ENCODE results near the gene TUBB2B.
"Not testable (repeated sequence)": the region's sequence is repeated elsewhere in the genome, so short reads cannot be mapped to it uniquely, and the experiment has no call there.

TUBB2B gene

GRCh38 chr6:3258201-3258600, 30.7 kb upstream of the TUBB2B start:
- FAIRE-seq: no peak

- FAIRE-seq: no peak
Measured at GRCh38 chr6:3253597-3253961, 26.1 kb upstream of the TUBB2B start.

GRCh38 chr6:3252861-3253596, 25.6 kb upstream of the TUBB2B start:
- no peak for FAIRE-seq

DNA sequence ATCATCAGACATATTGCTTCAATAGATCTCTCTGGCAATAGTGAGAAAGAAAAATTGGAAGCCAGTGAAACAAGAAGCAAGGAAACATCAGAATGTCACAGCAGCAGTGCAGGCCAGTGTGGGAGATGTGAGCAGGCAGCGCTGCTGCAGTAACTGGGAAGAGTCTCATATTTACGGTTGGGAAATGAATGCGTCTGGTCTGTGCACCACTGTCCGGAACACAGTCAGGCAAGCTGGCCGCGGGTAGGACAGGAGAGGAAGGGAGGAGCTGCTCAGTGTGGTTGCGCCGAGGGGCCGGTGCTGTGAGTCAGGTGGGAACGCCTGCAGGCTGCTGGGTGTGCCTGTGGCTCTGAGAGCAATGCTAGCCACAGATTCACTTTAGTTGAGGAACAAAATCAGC, 24.9 kb upstream of the TUBB2B start:
- no peak for FAIRE-seq

GRCh38 chr6:3251462-3252314, 24.2 kb upstream of the TUBB2B start:
- no peak for FAIRE-seq

DNA sequence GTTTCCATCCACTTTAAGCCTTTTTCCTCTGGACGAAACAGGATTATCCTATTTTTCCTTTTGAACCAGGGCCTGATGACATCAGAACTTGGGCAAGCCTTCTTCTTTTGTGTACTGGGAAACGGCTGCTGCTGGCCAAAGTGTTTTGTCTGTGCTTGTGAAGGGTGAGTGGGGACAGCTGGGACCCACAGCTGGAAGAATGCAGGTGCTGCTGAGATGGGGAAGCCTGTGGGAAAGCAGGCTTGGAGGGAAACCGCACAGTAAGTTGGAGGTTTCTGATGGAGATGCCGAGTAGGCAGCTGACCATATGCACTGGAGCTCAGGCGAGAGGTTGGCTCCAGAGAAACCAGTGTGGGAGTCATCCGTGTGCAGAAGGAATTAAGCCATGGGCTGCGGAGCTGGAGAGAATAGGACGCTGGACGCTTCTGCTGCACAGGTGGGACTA, 22.8 kb upstream of the TUBB2B start:
- no peak for FAIRE-seq

DNA sequence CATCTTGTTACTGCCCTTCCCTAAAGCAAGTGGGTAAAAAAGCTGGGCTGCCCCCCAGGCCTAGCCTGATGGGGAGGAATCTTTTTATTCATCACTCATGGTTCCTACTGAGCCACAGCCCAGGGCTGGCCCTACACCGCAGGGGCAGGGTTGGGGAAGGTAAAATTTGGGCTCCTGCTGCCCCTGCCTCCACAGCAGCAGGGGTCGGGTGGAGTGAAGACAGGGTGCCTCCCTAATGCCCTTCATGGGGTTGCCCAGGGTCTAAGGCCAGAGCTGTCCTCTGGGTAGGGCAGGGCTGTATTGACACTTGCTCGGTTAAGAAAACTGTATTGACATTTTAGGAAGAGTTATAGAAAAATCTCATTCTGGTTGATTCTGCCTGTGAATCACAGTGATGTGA, 22.4 kb upstream of the TUBB2B start:
- FAIRE-seq: no peak

DNA sequence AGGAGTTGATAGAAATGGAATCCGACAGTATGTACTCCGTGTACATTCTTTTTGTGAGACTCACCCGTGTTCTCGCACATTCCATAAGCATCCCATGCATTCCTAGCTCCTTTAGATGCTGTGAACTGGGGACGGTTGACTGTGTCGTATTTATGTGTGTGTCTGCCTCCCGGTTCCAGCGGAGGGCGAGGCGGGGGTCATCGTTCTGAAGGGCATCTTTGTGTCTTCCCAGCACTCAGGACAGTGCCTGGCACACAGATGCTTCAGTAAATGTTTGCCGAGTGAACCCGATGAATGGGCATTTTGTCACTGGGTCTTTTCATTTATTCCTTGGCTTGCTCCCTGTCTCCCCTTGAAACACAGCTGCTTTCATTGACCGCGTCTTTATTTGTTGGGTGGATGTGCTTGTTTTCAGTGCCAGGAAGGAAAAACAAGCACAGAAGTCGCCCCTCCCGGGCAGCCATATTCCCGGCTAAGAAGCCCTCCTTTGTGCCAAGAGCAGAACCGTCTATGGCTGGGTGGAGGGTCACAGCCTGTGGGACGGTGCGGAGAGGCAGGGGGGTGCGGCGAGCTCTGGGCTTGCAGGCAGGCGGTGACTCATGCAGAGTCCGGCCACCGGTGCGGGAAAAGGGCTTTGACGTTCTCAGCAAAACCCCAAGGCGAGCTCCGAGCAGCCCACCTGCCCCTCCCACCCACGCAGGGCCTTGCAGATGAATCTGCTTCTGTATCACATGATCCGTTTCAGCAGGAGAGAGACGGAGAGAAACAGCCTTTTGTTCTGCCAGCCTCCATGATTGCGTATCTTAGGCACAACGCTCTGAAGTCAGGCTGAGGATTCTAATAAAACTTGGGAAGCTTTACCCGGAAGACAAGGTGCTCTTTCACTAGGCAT, 20.0 kb upstream of the TUBB2B start:
- no peak for FAIRE-seq

- FAIRE-seq: no peak
Measured at GRCh38 chr6:3245216-3245615, 17.8 kb upstream of the TUBB2B start.

GRCh38 chr6:3244832-3245161, 17.3 kb upstream of the TUBB2B start:
- not testable (repeated sequence) for FAIRE-seq

DNA sequence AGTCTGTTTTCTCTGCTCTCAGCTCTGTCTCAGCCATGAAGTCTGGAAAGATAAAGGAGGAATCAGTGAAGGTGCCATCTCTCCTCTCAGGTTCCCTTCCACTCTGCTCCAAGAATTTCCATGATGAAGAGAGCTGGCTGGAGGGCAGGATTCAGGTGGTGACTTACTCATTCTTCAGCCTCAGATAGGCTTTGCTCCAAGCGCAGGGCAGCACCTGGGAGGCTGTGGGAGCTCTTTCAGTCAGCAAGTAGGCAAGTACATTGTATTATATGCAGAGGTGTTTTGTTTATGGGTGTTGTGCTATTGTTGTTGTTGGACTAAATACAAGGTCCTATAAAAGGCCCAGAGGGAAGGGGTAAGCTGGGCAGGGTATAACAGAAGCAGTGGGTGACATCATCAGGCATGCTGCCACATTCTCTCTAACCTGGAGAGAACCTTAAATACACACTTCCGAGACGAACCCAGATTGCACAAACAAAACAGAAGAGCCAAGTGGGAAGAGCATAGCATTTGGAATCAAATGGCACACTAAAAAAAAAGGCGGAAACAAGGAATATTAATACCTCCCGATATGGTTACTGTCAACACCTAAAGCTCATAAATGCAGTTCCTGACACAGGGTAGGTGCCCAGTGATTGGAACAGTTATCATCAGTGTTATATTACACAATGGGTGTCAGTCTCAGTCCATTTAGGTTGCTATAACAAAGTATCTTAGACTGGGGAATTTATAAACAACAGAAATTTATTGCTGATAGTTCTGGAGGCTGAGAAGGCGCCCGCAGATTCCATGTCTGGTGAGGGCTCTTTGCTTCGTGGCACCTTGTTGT, 16.8 kb upstream of the TUBB2B start:
- FAIRE-seq: no peak

DNA sequence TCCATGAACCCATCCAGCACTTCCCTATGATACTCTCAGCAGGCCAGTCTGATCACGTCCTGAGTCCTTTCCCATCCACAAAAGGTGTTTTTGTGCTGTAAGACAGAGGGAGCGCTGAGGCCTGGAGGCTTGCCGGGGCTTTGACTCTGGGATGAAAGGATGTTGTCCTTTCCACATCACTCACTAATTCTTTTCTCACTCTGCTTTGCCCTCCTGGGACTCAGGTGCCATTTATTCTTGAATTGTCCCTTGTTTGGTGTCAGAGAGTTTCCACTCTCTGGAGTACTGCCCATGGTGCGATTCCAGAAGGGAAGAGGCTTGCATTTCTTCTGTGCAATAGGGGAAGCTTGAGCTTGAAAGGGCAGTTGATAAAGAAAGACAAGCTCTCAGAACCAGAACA, 15.3 kb upstream of the TUBB2B start:
- FAIRE-seq: no peak

- not testable (repeated sequence) for FAIRE-seq
Measured at GRCh38 chr6:3241745-3242144, 14.3 kb upstream of the TUBB2B start.

GRCh38 chr6:3240595-3240994, 13.1 kb upstream of the TUBB2B start:
- no peak for FAIRE-seq

DNA sequence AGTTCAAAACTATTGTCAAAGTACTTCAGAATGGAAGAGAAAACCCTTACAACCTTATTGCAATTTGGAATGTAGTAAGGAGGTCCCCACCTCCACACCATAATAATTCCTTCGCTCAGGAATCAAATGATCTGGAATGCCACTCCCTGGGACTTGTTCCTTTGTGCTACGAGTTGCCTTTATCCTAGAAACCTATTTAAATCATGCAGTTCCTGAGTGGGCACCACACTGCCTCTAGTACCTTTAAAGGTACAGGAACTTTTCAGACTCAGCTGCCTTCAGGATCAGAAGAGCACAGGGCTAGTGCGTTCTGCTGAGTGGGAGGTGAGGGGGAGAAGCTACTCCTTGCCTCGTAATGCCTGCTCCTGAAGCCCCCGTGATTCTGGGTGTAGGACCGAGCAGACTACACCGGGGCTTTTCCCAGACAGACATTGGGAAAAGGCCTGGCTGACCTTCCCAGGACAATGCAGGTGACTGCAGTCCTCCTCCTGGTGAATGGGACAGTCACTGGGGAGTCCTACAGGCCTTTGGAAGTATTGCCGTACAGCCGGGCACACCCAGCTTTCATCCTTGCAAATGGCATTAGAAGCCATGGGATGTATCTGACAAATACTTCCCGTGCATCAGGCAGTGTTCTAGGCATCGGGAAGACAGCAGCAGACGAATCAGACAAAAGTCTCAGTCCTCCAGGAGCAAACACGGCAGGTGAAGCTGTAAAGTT, 11.8 kb upstream of the TUBB2B start:
- FAIRE-seq: no peak

GRCh38 chr6:3237761-3238662, 10.6 kb upstream of the TUBB2B start:
- FAIRE-seq: no peak

DNA sequence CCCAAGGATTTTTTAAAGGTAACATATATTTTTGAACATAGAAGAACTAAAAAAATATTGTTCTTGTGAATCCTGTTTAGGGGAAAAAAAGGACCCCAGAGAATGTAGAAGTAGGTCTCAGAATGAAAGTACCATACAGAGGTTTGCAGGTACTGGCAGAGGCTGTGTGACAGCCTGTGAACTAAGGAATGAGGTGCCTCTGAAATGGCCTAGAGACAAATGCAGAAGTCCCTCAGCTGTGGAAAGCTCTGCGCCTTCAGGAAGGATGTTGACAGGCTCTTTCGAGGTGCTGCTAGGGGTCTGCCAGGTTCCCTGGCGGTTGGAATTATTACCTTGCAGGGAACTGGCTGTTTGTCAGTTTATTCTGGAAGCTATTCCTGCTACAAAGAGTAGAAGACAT, 8.6 kb upstream of the TUBB2B start:
- FAIRE-seq: no peak

GRCh38 chr6:3235486-3235885, 8.0 kb upstream of the TUBB2B start:
- no peak for FAIRE-seq

DNA sequence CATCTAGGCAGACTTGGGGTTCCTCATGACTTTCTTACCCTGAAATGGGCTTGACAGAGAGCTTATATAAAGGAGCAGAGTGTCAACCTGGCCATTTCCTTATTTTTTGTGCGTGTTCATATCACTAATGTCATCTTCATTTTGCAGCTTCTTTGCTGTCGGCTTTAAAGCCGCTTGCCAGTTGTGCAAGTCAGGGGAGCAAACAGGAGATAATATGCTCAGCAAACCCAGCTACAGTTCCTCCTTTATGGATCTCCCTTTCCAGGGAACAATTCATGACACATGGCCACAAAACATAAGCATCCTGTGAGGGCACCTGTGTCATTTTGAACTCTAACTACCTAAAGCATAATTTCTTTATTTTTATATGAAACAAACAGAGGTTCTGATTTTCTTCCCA, 6.5 kb upstream of the TUBB2B start:
- no peak for FAIRE-seq

- FAIRE-seq: no peak
Measured at GRCh38 chr6:3233321-3233720, 5.9 kb upstream of the TUBB2B start.
